Cardiac septum (tissue), 1 donor: Measurements from ENCODE around the gene GPR137. TPM values are rescaled to one million over a fixed set of nuclear protein-coding genes. Genes with fewer than 3 reads are reported as not detected.

Experiments
- DNase-seq: peaks from one replicate; pipeline ENCODE4 v3.0.0-alpha.2; 2020; ENCODE audit warnings: low spot score
- intact Hi-C: fragments of 100-400 bp; cut with DNase I; formaldehyde crosslinking; loops from one replicate; pipeline ENCODE4 v1.14.0; 2022
- total RNA-seq: library from RNA; stranded (reverse); fragmentation: NEBNext Ultra II Directional; extraction: Animal tissue kit (Norgen Biotek cat#: 25700); gene quantifications from one replicate; pipeline ENCODE4 v1.2.1, GENCODE V29; 2021
- donor health status: DM: no; HTN: no; CAD: no.

GPR137 gene
- total RNA-seq, 1 donor from 2014 or later: 37.7 TPM

- intact Hi-C loops: loop anchor here (1.0 kb wide), 1 partner anchor 21 kb away; no protein-coding TSS in a partner anchor
- no peak for DNase-seq
Observed at GRCh38 chr11:64247729-64248531, 37.7 kb upstream of the GPR137 start.

GRCh38 chr11:64248578-64248977 is 37.1 kb upstream of the GPR137 start:
- intact Hi-C loops: no loop called here
- DNase-seq: no peak

GRCh38 chr11:64249038-64249437 is 36.6 kb upstream of the GPR137 start:
- intact Hi-C loops: no loop called here
- DNase-seq: no peak

- intact Hi-C loops: loop anchor here (5.0 kb wide), 1 partner anchor 53 kb away; the partner anchor contains the start of gene CATSPERZ
- no peak for DNase-seq
Observed at GRCh38 chr11:64249563-64250414, 35.9 kb upstream of the GPR137 start.

- intact Hi-C loops: loop anchor here (5.0 kb wide), 1 partner anchor 52 kb away; the partner anchor contains the start of gene CATSPERZ
- no peak for DNase-seq
Observed at GRCh38 chr11:64250415-64251015, 35.1 kb upstream of the GPR137 start.

GRCh38 chr11:64251016-64251752 is 34.5 kb upstream of the GPR137 start, which contains the start of gene PLCB3:
Gene PLCB3 (plus strand): TSS chr11:64251530. CDS start chr11:64251650, 120 bp downstream.
- no peak for DNase-seq
- intact Hi-C loops: loop anchor here (5.0 kb wide), 1 partner anchor 51 kb away; the partner anchor contains the start of gene CATSPERZ

GRCh38 chr11:64251753-64252002 is 34.0 kb upstream of the GPR137 start:
- DNase-seq: no peak
- intact Hi-C loops: loop anchor here (5.0 kb wide), 1 partner anchor 51 kb away; the partner anchor contains the start of gene CATSPERZ

- DNase-seq: no peak
Observed at GRCh38 chr11:64252003-64252872, 33.4 kb upstream of the GPR137 start.

GRCh38 chr11:64253043-64253442 is 32.6 kb upstream of the GPR137 start:
- intact Hi-C loops: loop anchor here (5.0 kb wide), 1 partner anchor 49 kb away; the partner anchor contains the start of gene CATSPERZ

More at GRCh38 chr11:64252003-64252872, 33.4 kb upstream of the GPR137 start:
- intact Hi-C loops: loop anchor here (5.0 kb wide), 1 partner anchor 50 kb away; the partner anchor contains the start of gene CATSPERZ

GRCh38 chr11:64253481-64253880 is 32.2 kb upstream of the GPR137 start:
- intact Hi-C loops: loop anchor here (5.0 kb wide), 1 partner anchor 49 kb away; the partner anchor contains the start of gene CATSPERZ
- DNase-seq: no peak

More at GRCh38 chr11:64253043-64253442, 32.6 kb upstream of the GPR137 start:
- DNase-seq: no peak

GRCh38 chr11:64254326-64254725 is 31.3 kb upstream of the GPR137 start:
- no peak for DNase-seq
- intact Hi-C loops: loop anchor here (5.0 kb wide), 1 partner anchor 48 kb away; the partner anchor contains the start of gene CATSPERZ

- intact Hi-C loops: no loop called here
- DNase-seq: no peak
Observed at GRCh38 chr11:64255135-64256128, 30.2 kb upstream of the GPR137 start.

GRCh38 chr11:64256300-64256699 is 29.3 kb upstream of the GPR137 start:
- no peak for DNase-seq
- intact Hi-C loops: no loop called here

GRCh38 chr11:64258356-64258755 is 27.3 kb upstream of the GPR137 start:
- intact Hi-C loops: no loop called here
- no peak for DNase-seq

- no peak for DNase-seq
- intact Hi-C loops: no loop called here
Observed at GRCh38 chr11:64258946-64259532, 26.6 kb upstream of the GPR137 start.

GRCh38 chr11:64259533-64260067 is 26.0 kb upstream of the GPR137 start:
- DNase-seq: no peak
- intact Hi-C loops: no loop called here
